NCI-H2196 (cell line): Measurements from ENCODE around the gene CCDC197.

Experiments used
- DNase-seq: peaks from one replicate; lab custom pipeline; 2025; ENCODE audit not compliant: unreplicated experiment; lab: John Stamatoyannopoulos, UW

Gene CCDC197

DNA sequence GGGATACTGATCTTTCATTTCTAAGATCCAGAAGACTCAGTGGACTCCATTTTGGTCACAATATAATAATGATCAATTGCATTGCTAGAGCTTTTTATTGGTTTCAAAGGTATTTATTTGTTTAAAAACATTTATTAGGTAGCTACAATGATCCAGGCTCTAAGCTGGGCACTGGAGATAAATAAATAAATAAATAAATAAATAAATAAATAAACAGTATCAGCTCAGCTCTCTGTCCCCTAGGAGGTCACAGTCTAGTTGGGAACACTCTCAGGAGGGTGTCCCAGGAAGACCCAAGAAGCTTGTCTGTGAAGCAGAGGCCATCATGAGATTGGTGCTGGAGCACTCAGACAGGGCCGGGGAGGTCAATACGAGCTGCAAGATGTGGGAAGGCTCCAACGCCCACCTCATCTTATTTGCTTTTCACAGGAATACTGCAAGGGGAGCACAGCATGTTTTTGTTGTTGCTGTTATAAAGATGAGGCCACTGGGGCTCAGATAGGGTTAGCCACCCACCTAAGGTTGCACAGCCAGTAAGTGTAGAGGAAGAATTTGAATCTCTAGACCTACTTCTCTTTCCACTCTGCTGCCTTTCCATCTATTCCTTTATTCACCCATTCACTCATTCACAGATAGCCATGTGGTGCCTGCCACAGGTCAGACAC lies 36.2 kb upstream of the CCDC197 start:
- no peak for DNase-seq

- DNase-seq: no peak
Observed at GRCh38 chr14:93961620-93962019, 35.5 kb upstream of the CCDC197 start.

DNA sequence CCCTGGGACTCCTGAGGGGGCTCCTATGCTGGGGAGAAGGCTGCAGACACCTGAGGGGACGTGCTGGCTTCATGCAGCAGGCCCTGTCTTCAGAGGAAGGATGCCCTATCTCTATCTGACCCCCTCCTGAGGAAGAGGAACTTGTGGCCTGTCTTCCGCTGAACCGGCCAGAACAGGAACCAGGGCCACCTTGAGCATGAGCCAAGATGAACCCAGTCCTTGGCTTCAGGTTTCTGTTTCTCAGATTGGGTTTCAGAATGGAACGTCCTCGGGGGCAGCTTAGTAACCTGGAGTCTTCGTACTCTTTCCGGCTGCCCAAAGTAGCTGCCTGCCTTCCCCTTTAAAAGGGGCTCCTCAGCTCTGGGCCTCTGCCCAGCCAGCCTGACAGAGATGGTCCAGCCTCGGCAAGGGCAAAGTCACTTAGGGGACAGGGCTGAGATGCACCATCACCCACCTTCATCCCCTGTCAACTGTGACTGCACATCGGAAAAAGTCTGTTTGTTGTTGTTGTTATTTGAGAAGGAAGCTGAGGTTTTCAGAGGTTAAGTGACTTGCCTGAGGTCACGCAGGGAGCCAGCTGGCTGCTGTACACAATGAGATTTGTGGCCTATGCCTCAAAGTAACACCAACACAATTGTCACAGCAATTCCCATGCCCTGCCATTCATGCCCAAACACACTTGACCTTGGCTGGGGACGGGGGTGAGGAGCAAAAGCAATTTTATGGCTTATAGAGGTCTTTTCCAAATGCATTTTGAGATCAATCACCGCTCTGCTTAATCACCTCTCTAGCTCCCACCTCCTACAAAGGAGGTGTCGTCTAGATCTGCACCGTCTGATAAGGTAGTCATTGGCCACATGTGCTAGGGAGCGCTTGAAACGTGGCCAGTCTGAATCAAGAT lies 34.1 kb upstream of the CCDC197 start:
- DNase-seq: no peak

DNA sequence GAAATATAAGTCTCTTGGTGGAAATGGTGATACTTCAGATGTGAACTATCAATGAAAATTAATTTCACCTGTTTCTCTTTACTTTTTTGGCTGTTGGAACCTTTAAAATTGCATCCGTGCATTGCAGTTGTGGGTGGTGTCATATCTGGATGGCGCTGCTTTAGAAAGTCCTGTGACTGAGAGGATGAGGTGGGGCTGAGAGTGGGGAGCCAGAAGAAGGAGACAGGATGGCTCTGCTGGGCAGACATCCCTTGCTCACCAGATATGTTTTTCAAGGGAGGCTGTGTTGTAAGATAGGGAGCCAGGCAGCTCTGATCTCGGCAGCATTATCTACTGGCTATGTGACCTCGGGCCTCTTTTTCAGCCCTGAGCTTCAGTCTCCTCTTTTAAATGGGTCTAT lies 33.4 kb upstream of the CCDC197 start:
- DNase-seq: no peak

DNA sequence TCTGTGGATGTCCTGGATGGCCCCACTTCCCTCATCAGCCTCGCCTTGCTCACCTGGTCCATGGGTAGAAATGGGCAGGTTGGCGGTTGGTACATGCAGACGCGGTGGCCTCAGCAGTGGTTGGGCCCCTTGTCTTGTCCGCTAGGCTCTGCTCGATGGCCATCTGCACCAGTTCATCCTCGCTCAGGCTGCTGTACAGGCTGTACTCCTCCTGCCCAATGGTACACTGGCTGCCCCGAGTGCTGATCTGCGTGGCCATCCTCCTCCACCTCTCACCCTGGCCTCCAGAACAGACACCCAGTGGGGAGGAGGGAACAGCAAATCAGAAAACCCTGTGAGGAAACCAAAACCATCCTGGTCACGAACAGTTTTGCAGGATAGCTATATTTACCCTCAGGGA lies 32.8 kb upstream of the CCDC197 start:
- DNase-seq: no peak

DNA sequence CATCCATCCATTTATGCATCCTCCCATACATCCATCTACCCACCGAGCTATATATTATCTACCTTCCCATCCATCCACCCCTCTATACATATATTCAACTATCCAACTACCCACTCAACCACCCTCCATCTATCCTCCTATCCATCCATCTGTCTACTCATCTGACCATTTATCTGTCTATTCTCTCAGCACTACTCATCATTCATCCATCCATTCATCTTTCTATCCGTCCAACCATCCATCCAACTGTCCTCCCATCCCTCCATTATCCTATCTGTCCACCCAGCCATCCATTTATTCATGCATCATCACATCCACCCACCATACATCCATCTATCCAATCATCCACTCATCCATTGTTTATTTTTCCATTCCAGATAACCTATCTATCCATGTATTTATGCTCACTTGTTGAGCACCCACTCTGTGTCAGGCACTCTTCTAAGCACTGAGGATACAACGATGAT lies 32.2 kb upstream of the CCDC197 start:
- DNase-seq: no peak

GRCh38 chr14:93965287-93965821 lies 31.7 kb upstream of the CCDC197 start:
- DNase-seq: no peak

GRCh38 chr14:93965946-93966474 lies 31.1 kb upstream of the CCDC197 start:
- DNase-seq: no peak

DNA sequence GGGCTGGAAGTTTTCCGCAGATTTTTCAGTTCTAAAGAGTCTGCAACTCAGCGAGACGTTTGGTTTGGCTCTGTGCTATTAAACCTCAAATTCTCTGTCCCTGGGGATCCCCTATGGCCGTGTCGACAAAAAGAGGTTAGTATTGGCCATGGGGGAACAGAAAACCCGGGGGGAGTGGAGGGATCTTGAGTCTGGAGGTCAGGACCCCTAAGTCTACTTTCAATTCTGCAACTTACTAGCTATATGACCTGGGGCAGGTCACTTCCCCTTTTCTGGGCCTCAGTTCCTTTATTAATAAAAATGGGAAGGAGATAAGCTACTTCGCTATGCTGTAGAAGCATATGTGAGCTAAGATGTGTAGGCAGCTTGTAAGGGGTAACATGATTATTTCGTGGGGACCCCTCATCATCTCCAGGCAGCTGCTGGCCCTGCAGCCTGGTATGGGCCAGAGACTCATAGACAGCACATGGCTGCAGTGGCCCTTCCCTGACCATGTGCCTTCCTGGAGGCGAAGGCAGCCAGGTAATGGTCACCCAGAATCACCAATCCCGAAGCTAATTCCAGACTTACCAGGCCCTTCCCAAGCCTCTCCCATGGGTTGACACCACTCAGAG lies 29.4 kb upstream of the CCDC197 start:
- no peak for DNase-seq

DNA sequence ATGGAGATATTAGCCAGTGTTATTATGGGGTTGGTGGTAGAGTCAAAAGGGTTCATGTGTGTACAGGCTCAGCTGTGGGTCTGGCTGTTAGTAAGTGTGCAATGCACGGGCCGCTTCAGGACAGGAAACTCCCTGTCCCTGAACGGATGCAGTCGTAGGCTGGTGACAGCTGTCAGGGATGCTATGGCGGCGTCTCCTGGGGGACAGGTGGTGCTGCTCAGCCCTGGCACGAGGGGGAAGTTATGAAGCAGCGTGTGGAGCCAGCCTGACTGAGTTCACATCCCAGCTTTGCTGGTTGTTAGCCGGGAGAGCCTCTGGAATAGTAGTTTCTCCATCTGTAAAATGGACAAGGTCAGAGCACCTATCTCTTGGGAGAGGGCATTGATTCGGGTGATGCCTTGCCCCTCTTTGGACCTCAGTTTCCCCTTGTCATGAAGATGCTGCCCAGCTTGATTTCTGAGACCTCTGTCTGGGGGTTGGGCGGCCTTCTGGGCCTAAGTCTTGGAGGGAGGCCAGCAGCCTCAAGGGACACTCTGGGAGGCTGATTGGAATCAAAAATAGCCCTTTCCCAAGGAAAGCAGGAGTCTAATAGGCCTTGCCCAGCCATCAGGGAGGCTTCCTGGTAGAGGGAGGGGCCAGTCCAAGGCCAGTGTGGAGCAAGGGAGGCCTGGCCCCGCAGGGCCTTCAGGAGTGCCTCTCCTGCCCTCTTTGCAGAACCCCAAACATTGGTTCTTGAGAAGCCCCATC lies 27.8 kb upstream of the CCDC197 start:
- DNase-seq: no peak

- DNase-seq: peak; percentile 6
Observed at GRCh38 chr14:93970585-93970964, 26.5 kb upstream of the CCDC197 start.

DNA sequence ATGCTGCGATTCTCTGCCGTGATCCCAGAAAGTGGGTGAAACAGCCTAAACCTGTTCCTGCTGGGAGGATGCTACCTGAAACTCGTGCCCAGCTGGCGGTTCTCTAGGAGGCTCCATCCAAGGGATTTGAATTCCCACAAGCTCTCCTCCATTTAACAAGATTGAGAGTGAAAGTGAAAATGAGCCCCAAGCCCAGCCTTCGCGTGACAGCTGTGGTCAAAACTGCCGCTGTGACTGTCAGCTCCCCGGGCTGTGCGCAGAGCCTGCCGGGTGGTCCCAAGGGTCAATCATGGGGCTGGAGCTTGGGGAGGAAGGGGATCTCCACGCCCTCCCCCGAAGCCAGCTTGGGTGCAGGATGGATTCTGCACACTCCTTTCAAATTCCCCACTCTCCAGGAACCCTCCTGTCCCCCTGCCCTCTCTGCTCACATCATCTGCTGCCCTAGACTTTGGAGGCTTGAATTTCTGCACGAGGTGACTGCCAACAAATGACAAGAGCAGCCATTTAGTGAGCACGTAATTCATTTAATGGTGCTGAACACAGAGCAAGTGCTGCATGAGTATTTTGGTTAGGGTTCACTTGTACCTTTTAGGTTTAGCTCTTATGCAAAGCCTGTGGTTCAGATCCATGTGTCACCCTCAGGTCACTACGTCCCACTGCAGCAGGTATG lies 26.0 kb upstream of the CCDC197 start:
- no peak for DNase-seq

DNA sequence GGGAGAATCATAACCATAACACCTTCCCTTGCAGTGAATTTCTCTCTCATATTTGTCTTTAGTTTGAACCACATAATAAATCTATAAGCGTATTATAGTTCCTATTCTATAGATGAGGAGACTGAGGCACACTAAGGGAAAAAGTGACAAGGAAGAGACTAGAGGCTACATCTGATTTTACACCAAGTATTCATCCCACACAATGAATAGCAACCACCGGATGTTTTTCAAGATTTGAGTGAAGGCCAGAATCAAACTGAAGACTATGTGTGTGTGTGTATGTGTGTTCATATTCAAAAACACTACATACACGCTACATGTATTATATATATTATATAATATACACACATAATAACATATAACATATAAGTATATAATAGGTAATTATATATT lies 25.5 kb upstream of the CCDC197 start:
- DNase-seq: no peak

GRCh38 chr14:93972618-93973205 lies 24.4 kb upstream of the CCDC197 start:
- no peak for DNase-seq

GRCh38 chr14:93973607-93974006 lies 23.5 kb upstream of the CCDC197 start:
- no peak for DNase-seq

GRCh38 chr14:93974299-93974698 lies 22.8 kb upstream of the CCDC197 start:
- no peak for DNase-seq

- DNase-seq: no peak
Observed at GRCh38 chr14:93974833-93975232, 22.3 kb upstream of the CCDC197 start.

DNA sequence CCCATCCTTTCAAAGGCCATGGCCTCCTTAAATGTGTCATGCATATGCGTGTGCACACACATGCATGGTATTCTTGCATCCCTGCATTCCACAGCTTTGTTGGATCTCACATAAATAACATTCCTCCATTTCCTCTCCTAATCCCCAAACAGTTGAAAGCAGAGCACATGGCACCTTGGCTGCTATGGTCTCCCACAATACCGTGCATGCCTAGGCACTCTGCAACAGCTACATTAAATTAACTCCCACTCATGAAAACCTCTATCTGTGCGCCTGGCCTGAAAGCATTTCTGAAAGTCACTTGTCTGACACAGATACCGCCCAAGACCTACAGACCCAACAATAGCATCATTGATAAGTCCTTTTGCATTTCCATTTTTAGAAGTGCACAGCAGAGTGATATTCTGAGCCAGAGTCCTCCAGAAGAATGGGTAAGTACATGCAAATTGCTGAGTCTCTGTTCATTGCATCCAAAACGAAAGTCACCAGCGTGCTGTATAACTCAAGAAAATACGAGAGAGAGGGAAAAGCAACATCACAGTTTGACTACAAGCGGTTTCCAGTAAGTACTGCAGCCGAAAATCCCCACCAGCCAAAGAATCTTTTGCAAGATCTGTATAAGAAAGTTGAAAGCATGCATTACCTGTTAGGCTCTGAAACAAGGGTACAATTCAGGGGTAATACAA lies 21.2 kb upstream of the CCDC197 start:
- DNase-seq: no peak

- DNase-seq: no peak
Observed at GRCh38 chr14:93976477-93977057, 20.5 kb upstream of the CCDC197 start, which contains the start of gene ASB2. TSS of gene ASB2 (minus strand) at chr14:93976570. CDS start at chr14:93964539, 12,031 bp downstream.
